ENCODE data around the gene RIPOR2.

GRCh38 chr6:24775520-24776058 is 160.2 kb downstream of the RIPOR2 start:
- TF ChIP-seq ZBTB34 (CRISPR knock-in tag; IDR thresholded peaks at IDR 0.05) (no peak), CEBPB (IDR thresholded peaks at IDR 0.05; ENCODE audit: borderline replicate concordance, low read depth, low read length) (no peak)
